Measurements from ENCODE around the gene PRKG2. TPM values are rescaled to one million over a fixed set of nuclear protein-coding genes. Genes with fewer than 3 reads are reported as not detected.

The PRKG2 gene
- polyA plus RNA-seq, 2 of the 4 experiments (the other 2 are of a cell fraction): 0.96 to 5.3 TPM

- TF ChIP-seq CHD4 (IDR thresholded peaks at IDR 0.05; ENCODE audit: borderline replicate concordance): no peak
Observed at GRCh38 chr4:81197864-81198524, 17.0 kb downstream of the PRKG2 start (continued).

DNA sequence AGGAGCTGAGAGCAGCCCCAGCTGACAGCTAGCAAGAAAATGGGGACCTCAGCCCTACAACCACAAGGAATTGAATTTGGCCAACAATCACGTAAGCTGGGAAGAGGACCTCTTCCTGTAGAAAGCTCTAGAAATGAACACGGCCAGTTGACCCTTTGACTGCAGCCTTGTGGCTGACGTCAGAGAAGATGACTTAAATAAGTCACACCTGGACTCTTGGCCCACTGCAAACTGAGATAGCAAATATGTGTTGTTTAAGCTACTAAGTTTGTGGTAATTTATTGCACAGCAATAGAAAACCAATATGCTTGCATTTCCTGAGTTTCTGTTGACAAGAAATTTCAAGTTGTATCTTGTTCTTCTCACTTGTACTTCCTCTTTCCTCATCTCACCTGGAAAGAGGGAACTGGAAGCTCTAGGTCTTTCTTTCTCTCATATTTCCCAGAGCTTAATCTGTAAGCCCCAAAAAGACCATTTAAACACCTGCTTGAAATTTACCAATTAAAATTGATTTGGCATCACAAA is 18.8 kb downstream of the PRKG2 start:
- Histone ChIP-seq H3K4me1 (no peaks in the 10 kb centered on the region), H3K4me2 (no peak overlapping the region), H3K4me3 (no peak overlapping the region), H3K9me3 (no peaks in the 10 kb centered on the region), H3K27ac (no peak overlapping the region)
- TF ChIP-seq CBX8 (IDR thresholded peaks at IDR 0.05) (no peak), NFE2L2 (conservative IDR thresholded peaks at IDR 0.05; ENCODE audit: low read length) (no peak), MAFK (IDR thresholded peaks at IDR 0.05; ENCODE audit: partially characterized antibody) (no peak), EP300 (IDR thresholded peaks at IDR 0.05) (no peak), RARB (CRISPR knock-in tag; IDR thresholded peaks at IDR 0.05) (no peak)
- ChIA-PET POLR2A (no interaction called here), CTCF (interaction anchor here (0.9 kb wide), 1 partner anchor 126 kb away, joined by 3 read pairs; no protein-coding TSS in a partner anchor)
- DNase-seq (ENCODE audit: low read depth in 1 of 2, low spot score in 1 of 2): no peak
- no peak for FAIRE-seq
- 54% methylated on average over 3 of the region's 3 CpGs for whole genome bisulfite sequencing (ENCODE audit: missing lambda C conversion rate)
- no peak for ATAC-seq

GRCh38 chr4:81195475-81195874 is 19.5 kb downstream of the PRKG2 start:
- ChIA-PET CTCF (interaction anchor here (0.5 kb wide), 1 partner anchor 118 kb away, joined by 4 read pairs; no protein-coding TSS in a partner anchor), POLR2A (no interaction called here)
- DNase-seq (ENCODE audit: low read depth in 1 of 2, low spot score in 1 of 2) (no peak), ATAC-seq (no peak), FAIRE-seq (no peak)
- TF ChIP-seq HMGXB4 (CRISPR knock-in tag; IDR thresholded peaks at IDR 0.05; ENCODE audit: borderline replicate concordance): no peak
- no peak for TF ChIP-seq RNF2 (IDR thresholded peaks at IDR 0.05; ENCODE audit: borderline replicate concordance, low read depth)
- no peak for TF ChIP-seq HOXA7 (CRISPR knock-in tag; IDR thresholded peaks at IDR 0.05)
- TF ChIP-seq POLR2AphosphoS2 (conservative IDR thresholded peaks at IDR 0.05; ENCODE audit: low read length): no peak
- TF ChIP-seq, protein P1, sequence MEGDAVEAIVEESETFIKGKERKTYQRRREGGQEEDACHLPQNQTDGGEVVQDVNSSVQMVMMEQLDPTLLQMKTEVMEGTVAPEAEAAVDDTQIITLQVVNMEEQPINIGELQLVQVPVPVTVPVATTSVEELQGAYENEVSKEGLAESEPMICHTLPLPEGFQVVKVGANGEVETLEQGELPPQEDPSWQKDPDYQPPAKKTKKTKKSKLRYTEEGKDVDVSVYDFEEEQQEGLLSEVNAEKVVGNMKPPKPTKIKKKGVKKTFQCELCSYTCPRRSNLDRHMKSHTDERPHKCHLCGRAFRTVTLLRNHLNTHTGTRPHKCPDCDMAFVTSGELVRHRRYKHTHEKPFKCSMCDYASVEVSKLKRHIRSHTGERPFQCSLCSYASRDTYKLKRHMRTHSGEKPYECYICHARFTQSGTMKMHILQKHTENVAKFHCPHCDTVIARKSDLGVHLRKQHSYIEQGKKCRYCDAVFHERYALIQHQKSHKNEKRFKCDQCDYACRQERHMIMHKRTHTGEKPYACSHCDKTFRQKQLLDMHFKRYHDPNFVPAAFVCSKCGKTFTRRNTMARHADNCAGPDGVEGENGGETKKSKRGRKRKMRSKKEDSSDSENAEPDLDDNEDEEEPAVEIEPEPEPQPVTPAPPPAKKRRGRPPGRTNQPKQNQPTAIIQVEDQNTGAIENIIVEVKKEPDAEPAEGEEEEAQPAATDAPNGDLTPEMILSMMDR (IDR thresholded peaks at IDR 0.05): no peak
- Histone ChIP-seq H3K4me3 (no peak overlapping the region), H3K9me3 (no peaks in the 10 kb centered on the region), H3K4me2 (no peak overlapping the region), H3K27ac (no peak overlapping the region), H3K4me1 (no peaks in the 10 kb centered on the region)
- WGBS (ENCODE audit: missing lambda C conversion rate): 53% methylated on average over 6 of the region's 6 CpGs

DNA sequence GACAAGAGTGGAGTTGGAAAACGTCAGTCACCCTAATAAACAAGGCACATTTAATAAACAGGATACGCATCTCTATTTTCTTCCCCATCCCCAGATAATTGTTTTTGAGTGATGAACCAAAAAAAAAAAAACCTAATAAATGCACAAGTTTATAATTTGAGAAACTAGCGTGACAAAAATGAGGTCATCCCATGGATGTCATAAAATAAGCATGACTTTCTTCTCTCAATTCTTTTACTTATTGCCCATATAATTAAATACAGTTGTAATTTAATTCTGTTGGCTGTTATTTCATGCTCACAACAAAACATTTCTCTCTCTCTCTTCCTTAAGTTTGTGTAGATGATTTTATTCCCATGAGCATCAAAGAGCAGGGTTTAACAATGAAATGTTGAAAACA is 20.7 kb downstream of the PRKG2 start:
- FAIRE-seq: no peak
- POLR2A ChIA-PET: no interaction called here
- TF ChIP-seq, protein P2, sequence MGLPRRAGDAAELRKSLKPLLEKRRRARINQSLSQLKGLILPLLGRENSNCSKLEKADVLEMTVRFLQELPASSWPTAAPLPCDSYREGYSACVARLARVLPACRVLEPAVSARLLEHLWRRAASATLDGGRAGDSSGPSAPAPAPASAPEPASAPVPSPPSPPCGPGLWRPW (IDR thresholded peaks at IDR 0.05): no peak
- no peak for TF ChIP-seq EP300 (IDR thresholded peaks at IDR 0.05)
- no peak for TF ChIP-seq PHF8 (IDR thresholded peaks at IDR 0.05; ENCODE audit: borderline replicate concordance, low read depth)
- no peak for TF ChIP-seq NFE2L2 (conservative IDR thresholded peaks at IDR 0.05; ENCODE audit: low read length)
- TF ChIP-seq POLR2A (IDR thresholded peaks at IDR 0.05; ENCODE audit: low read length): no peak
- no peak for TF ChIP-seq SMC3 (IDR thresholded peaks at IDR 0.05)
- no peak for TF ChIP-seq POLR2AphosphoS2 (conservative IDR thresholded peaks at IDR 0.05; ENCODE audit: low read length)
- TF ChIP-seq HEYL (CRISPR knock-in tag; IDR thresholded peaks at IDR 0.05): no peak
- no peak for TF ChIP-seq HOXB13 (CRISPR knock-in tag; IDR thresholded peaks at IDR 0.05; ENCODE audit: low read depth)
- no peak for TF ChIP-seq NR3C1 (IDR thresholded peaks at IDR 0.05)
- no peak for TF ChIP-seq REST (IDR thresholded peaks at IDR 0.05)
- TF ChIP-seq ZSCAN20 (CRISPR knock-in tag; IDR thresholded peaks at IDR 0.05): no peak
- TF ChIP-seq, protein P3, sequence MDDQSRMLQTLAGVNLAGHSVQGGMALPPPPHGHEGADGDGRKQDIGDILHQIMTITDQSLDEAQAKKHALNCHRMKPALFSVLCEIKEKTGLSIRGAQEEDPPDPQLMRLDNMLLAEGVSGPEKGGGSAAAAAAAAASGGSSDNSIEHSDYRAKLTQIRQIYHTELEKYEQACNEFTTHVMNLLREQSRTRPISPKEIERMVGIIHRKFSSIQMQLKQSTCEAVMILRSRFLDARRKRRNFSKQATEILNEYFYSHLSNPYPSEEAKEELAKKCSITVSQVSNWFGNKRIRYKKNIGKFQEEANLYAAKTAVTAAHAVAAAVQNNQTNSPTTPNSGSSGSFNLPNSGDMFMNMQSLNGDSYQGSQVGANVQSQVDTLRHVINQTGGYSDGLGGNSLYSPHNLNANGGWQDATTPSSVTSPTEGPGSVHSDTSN (IDR thresholded peaks at IDR 0.05): no peak
- no peak for TF ChIP-seq FOSB (CRISPR knock-in tag; IDR thresholded peaks at IDR 0.05)

More for the DNA sequence above, 20.7 kb downstream of the PRKG2 start:
- Histone ChIP-seq H3K27ac (no peak overlapping the region), H3K9me3 (no peaks in the 10 kb centered on the region), H3K4me1 (no peaks in the 10 kb centered on the region), H3K4me2 (no peak overlapping the region), H3K4me3 (no peak overlapping the region)
- WGBS (ENCODE audit: missing lambda C conversion rate): 42% methylated on average over 3 of the region's 3 CpGs
- no peak for ATAC-seq
- DNase-seq (ENCODE audit: low read depth in 1 of 2, low spot score in 1 of 2): no peak
- CTCF ChIA-PET: no interaction called here
